GM13977 (cell line): ENCODE data around the gene AMIGO2.

Experiments
- DNase-seq: peaks from one replicate; pipeline ENCODE4 v3.0.0; 2012; ENCODE audit warnings: low spot score
- in situ Hi-C: fragments of 300-500 bp; cut with MboI; formaldehyde crosslinking; loops from one replicate; pipeline ENCODE4 v1.12.0; 2022; ENCODE audit warnings: low sequenced_read_pairs, low pct_unique_long_range_greater_than_20kb, mixed read lengths, inconsistent platforms; ENCODE audit not compliant: unreplicated experiment
- TF ChIP-seq, protein P1 (sequence below): IDR thresholded peaks from 2 replicates; pipeline ENCODE4 v1.5.1; 2012; ENCODE audit warnings: mild to moderate bottlenecking, control low read depth; ENCODE audit not compliant: insufficient read depth; ENCODE audit errors: extremely low read depth, missing control alignments

AMIGO2 gene

GRCh38 chr12:47099610-47100009 lies 19.9 kb upstream of the AMIGO2 start:
- DNase-seq, result no peak
- in situ Hi-C loops, result no loop called here
- TF ChIP-seq, protein P1, sequence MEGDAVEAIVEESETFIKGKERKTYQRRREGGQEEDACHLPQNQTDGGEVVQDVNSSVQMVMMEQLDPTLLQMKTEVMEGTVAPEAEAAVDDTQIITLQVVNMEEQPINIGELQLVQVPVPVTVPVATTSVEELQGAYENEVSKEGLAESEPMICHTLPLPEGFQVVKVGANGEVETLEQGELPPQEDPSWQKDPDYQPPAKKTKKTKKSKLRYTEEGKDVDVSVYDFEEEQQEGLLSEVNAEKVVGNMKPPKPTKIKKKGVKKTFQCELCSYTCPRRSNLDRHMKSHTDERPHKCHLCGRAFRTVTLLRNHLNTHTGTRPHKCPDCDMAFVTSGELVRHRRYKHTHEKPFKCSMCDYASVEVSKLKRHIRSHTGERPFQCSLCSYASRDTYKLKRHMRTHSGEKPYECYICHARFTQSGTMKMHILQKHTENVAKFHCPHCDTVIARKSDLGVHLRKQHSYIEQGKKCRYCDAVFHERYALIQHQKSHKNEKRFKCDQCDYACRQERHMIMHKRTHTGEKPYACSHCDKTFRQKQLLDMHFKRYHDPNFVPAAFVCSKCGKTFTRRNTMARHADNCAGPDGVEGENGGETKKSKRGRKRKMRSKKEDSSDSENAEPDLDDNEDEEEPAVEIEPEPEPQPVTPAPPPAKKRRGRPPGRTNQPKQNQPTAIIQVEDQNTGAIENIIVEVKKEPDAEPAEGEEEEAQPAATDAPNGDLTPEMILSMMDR, result no peak

- in situ Hi-C loops, result no loop called here
- DNase-seq, result no peak
- TF ChIP-seq, protein P1, result no peak
Observed at GRCh38 chr12:47098099-47098498, 18.3 kb upstream of the AMIGO2 start.

- TF ChIP-seq, protein P1, result no peak
- in situ Hi-C loops, result no loop called here
- no peak for DNase-seq
Observed at GRCh38 chr12:47097276-47097896, 17.6 kb upstream of the AMIGO2 start.

- in situ Hi-C loops, result no loop called here
- DNase-seq, result no peak
- TF ChIP-seq, protein P1, result no peak
Observed at GRCh38 chr12:47095446-47096236, 15.9 kb upstream of the AMIGO2 start.

DNA sequence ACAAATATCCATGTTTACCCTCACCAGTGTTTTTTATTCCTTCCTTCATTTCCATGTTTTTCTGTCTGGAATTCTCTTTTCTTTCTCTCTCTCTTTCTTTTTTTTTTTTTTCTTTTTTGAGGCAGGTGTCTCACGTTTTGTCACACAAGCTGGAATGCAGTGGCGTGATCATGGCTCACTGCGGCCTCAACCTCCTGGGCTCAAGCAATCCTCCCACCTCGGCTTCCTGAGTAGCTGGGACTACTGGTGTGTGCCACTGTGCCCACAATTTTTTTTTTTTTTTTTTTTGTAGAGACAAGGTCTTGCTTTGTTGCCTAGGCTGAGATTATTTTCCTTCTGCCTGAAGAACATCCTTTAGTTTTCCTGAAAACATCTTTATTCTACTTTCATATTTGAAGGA lies 15.0 kb upstream of the AMIGO2 start:
- in situ Hi-C loops, result no loop called here
- DNase-seq, result no peak

GRCh38 chr12:47091009-47091408 lies 11.2 kb upstream of the AMIGO2 start:
- in situ Hi-C loops, result no loop called here
- TF ChIP-seq, protein P1, result no peak
- DNase-seq, result no peak

More for the DNA sequence above, 15.0 kb upstream of the AMIGO2 start:
- TF ChIP-seq, protein P1, result no peak
